GM23338 (cell line): ENCODE data around the gene HSPG2. TPM values are rescaled to one million over a fixed set of nuclear protein-coding genes. Genes with fewer than 3 reads are reported as not detected.

Experiments used
- CTCF ChIP-seq, 2 experiments: fragments of 200-600 bp in 1 of 2; sonication (generic) in 1 of 2; conservative IDR thresholded peaks; 2 replicates each; pipeline versions ENCODE4 v1.5.1 to v1.6.1; 2016 to 2017; ENCODE audit warnings: antibody characterized with exemption in 2 of 2, low read depth in 2 of 2, mild to moderate bottlenecking in 2 of 2, moderate library complexity in 1 of 2
- JUNB ChIP-seq: IDR thresholded peaks from one replicate; pipeline ENCODE4 v1.6.1; 2016; ENCODE audit warnings: antibody characterized with exemption; ENCODE audit not compliant: unreplicated experiment
- NANOG ChIP-seq: IDR thresholded peaks from 2 replicates; pipeline ENCODE4 v1.6.1; 2016; ENCODE audit warnings: antibody characterized with exemption, borderline replicate concordance
- POLR2AphosphoS5 ChIP-seq: IDR thresholded peaks from 2 replicates; pipeline ENCODE4 v1.6.1; 2016; ENCODE audit warnings: antibody characterized with exemption, low read depth
- REST ChIP-seq: IDR thresholded peaks from one replicate; pipeline ENCODE4 v1.6.1; 2018; ENCODE audit warnings: antibody characterized with exemption; ENCODE audit not compliant: unreplicated experiment
- STAT1 ChIP-seq: IDR thresholded peaks from one replicate; pipeline ENCODE4 v1.6.1; 2016; ENCODE audit warnings: antibody characterized with exemption; ENCODE audit not compliant: unreplicated experiment
- ZNF462 ChIP-seq: fragments of 250-450 bp; sonication (Bioruptor Pico); IDR thresholded peaks from 2 replicates; pipeline ENCODE4 v1.5.0; 2020; ENCODE audit warnings: mild to moderate bottlenecking, moderate library complexity
- polyA plus RNA-seq: library from polyadenylated mRNA; unstranded; fragments of >200 nt; fragmentation: Nextera tagmentation; extraction: Ambion mirVana; gene quantifications from 2 replicates; pipeline ENCODE4 v1.2.1, GENCODE V29; 2016
- total RNA-seq: library from RNA; depleted of rRNA; stranded (reverse); fragments of >200 nt; shearing (Covaris generic); gene quantifications from 2 replicates; pipeline ENCODE4 v1.2.3, GENCODE V29; 2014

Gene HSPG2
- total and polyA plus RNA-seq, 2 experiments from 2014 or later, result 14.9 to 70.8 TPM

DNA sequence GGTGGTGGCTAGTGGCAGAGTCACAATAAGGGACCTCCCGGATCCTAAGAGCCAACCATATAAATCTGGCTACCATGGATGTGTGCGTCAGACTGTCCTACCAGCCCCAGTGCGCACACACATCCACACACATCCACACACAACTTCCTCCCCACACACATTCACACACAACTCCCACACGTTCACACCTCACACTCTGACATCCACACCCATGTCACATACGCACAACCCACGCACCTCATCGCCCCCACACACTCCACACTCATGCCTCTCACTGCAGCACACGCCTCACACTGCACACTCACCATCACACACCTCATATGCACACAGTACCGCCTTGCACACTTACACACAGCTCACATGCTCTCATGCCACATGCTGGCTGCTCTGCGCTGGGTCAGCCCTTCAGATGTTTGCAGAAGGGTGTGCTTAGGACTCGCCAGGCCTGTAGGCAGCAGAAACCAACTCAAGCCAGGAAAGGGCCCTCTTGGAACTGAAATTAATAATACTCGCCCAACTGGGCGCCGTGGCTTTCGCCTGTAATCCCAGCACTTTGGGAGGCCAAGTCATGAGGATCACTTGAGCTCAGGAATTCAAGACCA lies 122.0 kb downstream of the HSPG2 start (continued):
- TF ChIP-seq ZNF462 (no peak), POLR2AphosphoS5 (no peak), CTCF (conservative IDR thresholded peaks at IDR 0.05; ENCODE audit: low read depth in 2 of 2) (no peak), REST (no peak), STAT1 (no peak), NANOG (no peak), JUNB (no peak)
